ENCODE data around the gene UBQLN1. TPM values are rescaled to one million over a fixed set of nuclear protein-coding genes. Genes with fewer than 3 reads are reported as not detected.
A peak's percentile ranks its signal among the peaks of the same experiment; 100 is the strongest.

UBQLN1 gene
- total RNA-seq, 4 donors from 2014 or later, result 111 to 159 (median 123) TPM

DNA sequence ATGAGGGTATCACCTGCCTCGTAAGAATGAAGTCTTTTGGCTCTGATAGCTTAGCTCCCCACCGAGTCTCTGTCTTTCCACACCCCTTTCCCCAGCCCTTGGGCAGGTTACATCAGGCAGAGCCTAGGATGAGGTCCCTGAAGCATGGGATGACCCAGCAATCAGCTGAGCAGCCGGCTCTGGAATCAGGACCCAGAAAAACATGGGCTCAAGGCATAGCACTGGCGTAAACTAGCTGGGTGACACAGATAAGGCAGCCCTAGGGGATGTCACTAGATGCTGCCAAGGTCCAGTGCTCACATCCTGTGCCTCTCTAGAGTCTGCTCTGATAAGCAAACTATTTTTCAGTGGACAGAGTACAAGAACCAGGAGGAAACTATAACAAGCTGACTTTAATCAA, 58.2 kb downstream of the UBQLN1 start:
- no peaks in the 10 kb centered on the region for H3K4me1 ChIP-seq
- DNase-seq, result no peak
- whole genome bisulfite sequencing, 2 donors, result 76 to 89% methylated on average over 4 of the region's 4 CpGs
- H3K27me3 ChIP-seq, result no peaks in the 10 kb centered on the region
- peaks cover 8 to 12% of the 10 kb centered on the region in 2 donors for H3K36me3 ChIP-seq
- no peak for TF ChIP-seq POLR2A (IDR thresholded peaks at IDR 0.05)
- TF ChIP-seq, protein P1, sequence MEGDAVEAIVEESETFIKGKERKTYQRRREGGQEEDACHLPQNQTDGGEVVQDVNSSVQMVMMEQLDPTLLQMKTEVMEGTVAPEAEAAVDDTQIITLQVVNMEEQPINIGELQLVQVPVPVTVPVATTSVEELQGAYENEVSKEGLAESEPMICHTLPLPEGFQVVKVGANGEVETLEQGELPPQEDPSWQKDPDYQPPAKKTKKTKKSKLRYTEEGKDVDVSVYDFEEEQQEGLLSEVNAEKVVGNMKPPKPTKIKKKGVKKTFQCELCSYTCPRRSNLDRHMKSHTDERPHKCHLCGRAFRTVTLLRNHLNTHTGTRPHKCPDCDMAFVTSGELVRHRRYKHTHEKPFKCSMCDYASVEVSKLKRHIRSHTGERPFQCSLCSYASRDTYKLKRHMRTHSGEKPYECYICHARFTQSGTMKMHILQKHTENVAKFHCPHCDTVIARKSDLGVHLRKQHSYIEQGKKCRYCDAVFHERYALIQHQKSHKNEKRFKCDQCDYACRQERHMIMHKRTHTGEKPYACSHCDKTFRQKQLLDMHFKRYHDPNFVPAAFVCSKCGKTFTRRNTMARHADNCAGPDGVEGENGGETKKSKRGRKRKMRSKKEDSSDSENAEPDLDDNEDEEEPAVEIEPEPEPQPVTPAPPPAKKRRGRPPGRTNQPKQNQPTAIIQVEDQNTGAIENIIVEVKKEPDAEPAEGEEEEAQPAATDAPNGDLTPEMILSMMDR (IDR thresholded peaks at IDR 0.05), result no peak
- no peak overlapping the region for H3K27ac ChIP-seq
- H3K9me3 ChIP-seq, result no peaks in the 10 kb centered on the region
- intact Hi-C loops (cut with DNase I), result no loop called here
- H3K4me3 ChIP-seq (replicated peaks in 1 of 3), result no peak overlapping the region

DNA sequence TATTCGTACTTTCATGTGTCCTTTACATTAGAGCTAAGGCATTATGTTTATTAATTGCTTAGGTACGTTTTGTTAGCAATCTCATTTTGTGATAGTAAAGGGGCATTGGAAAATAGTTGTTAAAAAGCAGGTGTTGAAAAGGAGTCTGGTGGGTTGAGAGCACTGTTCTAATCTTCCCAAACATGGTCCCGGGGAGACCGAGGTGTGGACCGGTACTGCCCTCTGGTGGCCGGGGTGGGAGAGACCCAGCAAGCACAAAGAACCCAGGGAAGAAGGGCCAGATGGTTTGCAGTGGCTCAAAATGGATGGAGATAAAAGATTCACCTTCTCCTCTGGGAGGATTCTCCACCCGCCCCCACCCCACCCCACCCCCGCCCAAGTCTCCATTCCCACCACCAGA, 58.7 kb downstream of the UBQLN1 start:
- no peaks in the 10 kb centered on the region for H3K4me1 ChIP-seq
- DNase-seq, result peak; percentile 42 to 45

DNA sequence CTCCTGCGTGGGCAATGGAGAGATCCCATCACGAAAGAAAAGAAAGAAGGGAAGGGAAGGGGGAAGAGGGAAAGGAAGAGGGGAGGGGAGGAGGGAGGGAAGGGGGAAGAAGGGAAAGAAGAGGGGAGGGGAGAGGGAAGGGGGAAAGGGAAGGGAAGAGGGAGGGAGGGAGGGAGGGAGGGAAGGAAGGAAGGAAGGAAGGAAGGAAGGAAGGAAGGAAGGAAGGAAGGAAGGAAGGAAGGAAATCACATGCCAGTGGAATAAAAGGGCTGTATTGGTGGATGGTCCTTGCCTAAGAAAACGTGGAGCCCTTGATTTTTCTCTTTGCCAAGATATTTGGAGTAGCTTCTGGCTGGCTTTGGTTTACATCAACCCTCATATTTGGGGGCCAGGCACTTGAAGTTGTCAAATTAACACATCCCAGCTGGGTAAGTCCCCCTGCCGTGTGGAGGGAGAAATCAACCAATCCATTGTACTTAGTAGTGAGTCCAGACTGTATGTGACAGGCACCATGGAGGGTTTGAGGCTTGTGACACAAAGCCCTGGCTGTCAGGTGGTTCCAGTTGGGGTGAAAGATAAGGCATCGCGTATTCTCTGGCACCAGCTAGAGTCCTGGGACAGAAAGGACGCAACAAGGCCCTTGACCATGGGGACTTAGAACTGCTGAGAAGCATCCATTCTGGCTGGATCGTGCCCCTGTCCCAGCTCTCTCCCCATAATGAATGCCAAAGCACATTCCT, 61.1 kb downstream of the UBQLN1 start:
- WGBS, 2 donors, result 83 to 84% methylated on average over 7 to 8 of the region's 8 CpGs
- Histone ChIP-seq H3K4me1 (no peaks in the 10 kb centered on the region), H3K4me3 (replicated peaks in 1 of 3) (no peak overlapping the region), H3K27me3 (no peaks in the 10 kb centered on the region), H3K27ac (no peak overlapping the region), H3K9me3 (no peaks in the 10 kb centered on the region), H3K36me3 (peaks cover 2 to 4% of the 10 kb centered on the region in 2 donors)
- intact Hi-C loops (cut with DNase I), result no loop called here
- no peak for DNase-seq
- TF ChIP-seq POLR2A (IDR thresholded peaks at IDR 0.05), result no peak

More for the DNA sequence above, 58.7 kb downstream of the UBQLN1 start:
- intact Hi-C loops (cut with DNase I), result no loop called here
- Histone ChIP-seq H3K27ac (no peak overlapping the region), H3K4me3 (replicated peaks in 1 of 3) (no peak overlapping the region), H3K9me3 (no peaks in the 10 kb centered on the region), H3K27me3 (no peaks in the 10 kb centered on the region), H3K36me3 (peaks cover 8 to 12% of the 10 kb centered on the region in 2 donors)
- 51 to 54% methylated on average over 7 to 8 of the region's 8 CpGs for WGBS, 2 donors
- TF ChIP-seq POLR2A (IDR thresholded peaks at IDR 0.05), result no peak
- TF ChIP-seq, protein P1 (IDR thresholded peaks at IDR 0.05), result peak; percentile 26 to 66 (median 36)

DNA sequence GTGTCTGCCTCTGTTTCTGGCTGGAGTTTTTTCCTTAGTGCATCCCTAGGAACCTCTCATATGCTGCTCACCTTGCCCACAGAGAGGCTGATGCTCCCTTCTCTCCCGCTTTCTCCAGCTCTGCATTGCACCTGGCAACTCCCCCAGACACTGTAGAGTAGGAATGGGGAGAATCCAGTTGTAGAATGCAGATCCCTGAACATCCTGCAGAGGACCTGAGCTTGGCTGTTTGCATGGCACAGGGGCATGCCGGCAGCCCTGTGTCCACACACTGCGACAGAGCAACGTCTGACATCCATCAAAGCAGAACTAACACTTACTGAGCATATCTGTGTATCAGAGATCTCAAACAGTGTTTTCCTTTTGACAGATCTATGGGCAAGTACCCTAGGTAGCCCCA, 65.0 kb downstream of the UBQLN1 start:
- Histone ChIP-seq H3K36me3 (no peaks in the 10 kb centered on the region), H3K4me1 (no peaks in the 10 kb centered on the region), H3K27me3 (no peaks in the 10 kb centered on the region), H3K4me3 (replicated peaks in 1 of 3) (no peak overlapping the region), H3K27ac (no peak overlapping the region), H3K9me3 (no peaks in the 10 kb centered on the region)
- WGBS, 2 donors, result 73 to 81% methylated on average over 2 to 4 of the region's 4 CpGs
- no peak for TF ChIP-seq POLR2A (IDR thresholded peaks at IDR 0.05)
- TF ChIP-seq, protein P1 (IDR thresholded peaks at IDR 0.05), result no peak
- intact Hi-C loops (cut with DNase I), result no loop called here
- no peak for DNase-seq

DNA sequence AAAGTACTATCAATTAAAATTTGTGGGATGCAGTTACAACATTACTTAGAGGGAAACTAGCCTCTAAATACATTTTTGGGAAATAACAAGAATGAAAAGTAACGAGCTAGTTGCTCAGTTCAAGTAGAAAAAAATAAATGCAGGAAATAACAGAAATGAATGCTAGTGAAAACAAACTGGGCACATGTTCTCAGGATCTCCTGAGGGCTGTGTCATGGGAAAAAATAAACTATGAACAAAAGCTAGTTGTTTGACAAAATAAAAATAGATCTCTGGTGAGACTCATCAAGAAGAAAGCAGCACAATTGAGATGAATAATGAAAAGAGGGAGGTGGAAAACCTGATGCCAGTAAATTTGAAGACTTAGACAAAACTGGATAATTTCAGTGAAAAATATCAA, 68.5 kb downstream of the UBQLN1 start:
- Histone ChIP-seq H3K27ac (no peak overlapping the region), H3K9me3 (no peaks in the 10 kb centered on the region), H3K4me3 (replicated peaks in 1 of 3) (no peak overlapping the region), H3K27me3 (no peaks in the 10 kb centered on the region), H3K36me3 (no peaks in the 10 kb centered on the region), H3K4me1 (no peaks in the 10 kb centered on the region)
- no peak for TF ChIP-seq POLR2A (IDR thresholded peaks at IDR 0.05)
- TF ChIP-seq, protein P1 (IDR thresholded peaks at IDR 0.05), result no peak
- 54 to 70% methylated on average over 1 of the region's 1 CpG for WGBS, 2 donors
- no peak for DNase-seq
- intact Hi-C loops (cut with DNase I), result no loop called here
